K562 (cell line): ENCODE results near the gene CPT1C. TPM values are rescaled to one million over a fixed set of nuclear protein-coding genes. Genes with fewer than 3 reads are reported as not detected.

Source experiments
- ATF3 ChIP-seq, 2 experiments: fragments of 450-650 bp in 1 of 2; sonication (generic) in 1 of 2; formaldehyde crosslinking in 1 of 2; IDR thresholded peaks in 1 of 2; conservative IDR thresholded peaks in 1 of 2; 2 replicates each; pipeline versions ENCODE4 v1.6.1 to v1.8.1; 2016 to 2023; ENCODE audit warnings: mild to moderate bottlenecking in 2 of 2, moderate library complexity in 2 of 2, inconsistent platforms in 1 of 2, missing genetic modification reagents in 1 of 2
- BRD4 ChIP-seq: fragments of 200-600 bp; sonication (generic); IDR thresholded peaks from 2 replicates; pipeline ENCODE4 v1.6.1; 2017; ENCODE audit warnings: inconsistent platforms
- HMGN3 ChIP-seq: IDR thresholded peaks from 2 replicates; pipeline ENCODE4 v1.6.1; 2011; ENCODE audit warnings: borderline replicate concordance, low read depth, mild to moderate bottlenecking, mixed read lengths, low read length; ENCODE audit not compliant: insufficient read length; ENCODE audit errors: extremely low read depth
- HNRNPL ChIP-seq: fragments of 200-400 bp; formaldehyde crosslinking; IDR thresholded peaks from 2 replicates; pipeline ENCODE4 v1.6.1; 2017; ENCODE audit warnings: low read depth, mild to moderate bottlenecking, low read length
- HSF4 ChIP-seq: fragments of 250-450 bp; sonication (Bioruptor Pico); IDR thresholded peaks from 2 replicates; pipeline ENCODE4 v2.1.2; 2022; ENCODE audit warnings: mild to moderate bottlenecking, moderate library complexity, borderline replicate concordance
- JUN ChIP-seq, 2 experiments: sonication (generic) in 1 of 2; formaldehyde crosslinking in 1 of 2; IDR thresholded peaks; 2 replicates each; pipeline versions ENCODE4 v1.6.1 to v1.8.0; 2012 to 2022; ENCODE audit warnings: borderline replicate concordance in 2 of 2, mild to moderate bottlenecking in 2 of 2, improper control_type of control experiment in 1 of 2, low read depth in 1 of 2, low read length in 1 of 2, missing genetic modification reagents in 1 of 2
- LEF1 ChIP-seq: fragments of 450-650 bp; IDR thresholded peaks from 2 replicates; pipeline ENCODE4 v1.6.1; 2016; ENCODE audit warnings: mild to moderate bottlenecking
- MNT ChIP-seq, 2 experiments: fragments of 450-650 bp; conservative IDR thresholded peaks; 2 replicates each; pipeline ENCODE4 v1.6.1; 2017; ENCODE audit warnings: mild to moderate bottlenecking in 2 of 2, moderate library complexity in 2 of 2
- NR3C1 ChIP-seq: sonication (generic); formaldehyde crosslinking; IDR thresholded peaks from 2 replicates; pipeline ENCODE4 v1.8.1; 2022; ENCODE audit warnings: missing genetic modification reagents
- RAD51 ChIP-seq: fragments of 450-650 bp; IDR thresholded peaks from 2 replicates; pipeline ENCODE4 v1.7.1; 2016; ENCODE audit warnings: low read depth, mild to moderate bottlenecking, borderline replicate concordance
- SIN3B ChIP-seq: fragments of 450-650 bp; IDR thresholded peaks from 2 replicates; pipeline ENCODE4 v1.6.1; 2017; ENCODE audit warnings: low read depth, mild to moderate bottlenecking, moderate library complexity
- SMARCE1 ChIP-seq: fragments of 450-650 bp; IDR thresholded peaks from 2 replicates; pipeline ENCODE4 v1.7.1; 2016; ENCODE audit warnings: mild to moderate bottlenecking
- TCF7L2 ChIP-seq: fragments of 150-350 bp; IDR thresholded peaks from 2 replicates; pipeline ENCODE4 v1.6.1; 2016; ENCODE audit warnings: low read depth, mild to moderate bottlenecking, low read length, moderate library complexity
- ZNF143 ChIP-seq: sonication (generic); formaldehyde crosslinking; IDR thresholded peaks from 2 replicates; pipeline ENCODE4 v1.9.0; 2022; ENCODE audit warnings: mild to moderate bottlenecking, missing genetic modification reagents
- polyA plus RNA-seq, 8 experiments: library from polyadenylated mRNA; depleted of rRNA in 4 of 8; stranded (reverse) in 5 of 8; unstranded in 3 of 8; fragments of >200 nt; fragmentation: Nextera tagmentation in 2 of 8; fragmentation: Illumina TruSeq in 1 of 8; extraction: Ambion mirVana in 2 of 8; extraction: Trizol in 1 of 8; gene quantifications; 2 replicates each; pipeline versions ENCODE4 v1.2.1 to v1.2.3, GENCODE V29; 2011 to 2014; ENCODE audit warnings: inconsistent platforms in 1 of 8, missing spikeins in 1 of 8
- total RNA-seq, 7 experiments: library from RNA; depleted of rRNA in 6 of 7; stranded (reverse); fragments of >200 nt in 6 of 7; fragmentation: Illumina TruSeq in 2 of 7; extraction: Trizol in 2 of 7; gene quantifications; 2 replicates each; pipeline versions ENCODE4 v1.2.1 to v1.2.3, GENCODE V29; 2011 to 2021; ENCODE audit warnings: low replicate concordance in 1 of 7
- TF ChIP-seq, protein P1 (sequence below): fragments of 450-650 bp; IDR thresholded peaks from 2 replicates; pipeline ENCODE4 v1.6.1; 2016; ENCODE audit warnings: low read depth

Gene CPT1C
- total and polyA plus RNA-seq, 9 of the 15 experiments (the other 6 are each of a cell fraction or from before 2014, with no cell fraction given), result 1.9 to 12.3 (median 3.0) TPM

GRCh38 chr19:49761625-49762311, 70.9 kb downstream of the CPT1C start (continued):
- TF ChIP-seq JUN (IDR thresholded peaks at IDR 0.05; ENCODE audit: borderline replicate concordance, low read depth, low read length), result peak; percentile 46; the same call in 1 of the 2 replicates
- no peak for TF ChIP-seq JUN (CRISPR knock-in tag; IDR thresholded peaks at IDR 0.05; ENCODE audit: borderline replicate concordance)
- TF ChIP-seq TCF7L2, result no peak
- TF ChIP-seq ZNF143 (CRISPR knock-in tag), result peak; percentile 43; the same call in 1 of the 2 replicates
- peak in 1 of 2 experiments; percentile 50; a peak in 3 of 4 replicates for TF ChIP-seq MNT (conservative IDR thresholded peaks at IDR 0.05)
- TF ChIP-seq, protein P1, sequence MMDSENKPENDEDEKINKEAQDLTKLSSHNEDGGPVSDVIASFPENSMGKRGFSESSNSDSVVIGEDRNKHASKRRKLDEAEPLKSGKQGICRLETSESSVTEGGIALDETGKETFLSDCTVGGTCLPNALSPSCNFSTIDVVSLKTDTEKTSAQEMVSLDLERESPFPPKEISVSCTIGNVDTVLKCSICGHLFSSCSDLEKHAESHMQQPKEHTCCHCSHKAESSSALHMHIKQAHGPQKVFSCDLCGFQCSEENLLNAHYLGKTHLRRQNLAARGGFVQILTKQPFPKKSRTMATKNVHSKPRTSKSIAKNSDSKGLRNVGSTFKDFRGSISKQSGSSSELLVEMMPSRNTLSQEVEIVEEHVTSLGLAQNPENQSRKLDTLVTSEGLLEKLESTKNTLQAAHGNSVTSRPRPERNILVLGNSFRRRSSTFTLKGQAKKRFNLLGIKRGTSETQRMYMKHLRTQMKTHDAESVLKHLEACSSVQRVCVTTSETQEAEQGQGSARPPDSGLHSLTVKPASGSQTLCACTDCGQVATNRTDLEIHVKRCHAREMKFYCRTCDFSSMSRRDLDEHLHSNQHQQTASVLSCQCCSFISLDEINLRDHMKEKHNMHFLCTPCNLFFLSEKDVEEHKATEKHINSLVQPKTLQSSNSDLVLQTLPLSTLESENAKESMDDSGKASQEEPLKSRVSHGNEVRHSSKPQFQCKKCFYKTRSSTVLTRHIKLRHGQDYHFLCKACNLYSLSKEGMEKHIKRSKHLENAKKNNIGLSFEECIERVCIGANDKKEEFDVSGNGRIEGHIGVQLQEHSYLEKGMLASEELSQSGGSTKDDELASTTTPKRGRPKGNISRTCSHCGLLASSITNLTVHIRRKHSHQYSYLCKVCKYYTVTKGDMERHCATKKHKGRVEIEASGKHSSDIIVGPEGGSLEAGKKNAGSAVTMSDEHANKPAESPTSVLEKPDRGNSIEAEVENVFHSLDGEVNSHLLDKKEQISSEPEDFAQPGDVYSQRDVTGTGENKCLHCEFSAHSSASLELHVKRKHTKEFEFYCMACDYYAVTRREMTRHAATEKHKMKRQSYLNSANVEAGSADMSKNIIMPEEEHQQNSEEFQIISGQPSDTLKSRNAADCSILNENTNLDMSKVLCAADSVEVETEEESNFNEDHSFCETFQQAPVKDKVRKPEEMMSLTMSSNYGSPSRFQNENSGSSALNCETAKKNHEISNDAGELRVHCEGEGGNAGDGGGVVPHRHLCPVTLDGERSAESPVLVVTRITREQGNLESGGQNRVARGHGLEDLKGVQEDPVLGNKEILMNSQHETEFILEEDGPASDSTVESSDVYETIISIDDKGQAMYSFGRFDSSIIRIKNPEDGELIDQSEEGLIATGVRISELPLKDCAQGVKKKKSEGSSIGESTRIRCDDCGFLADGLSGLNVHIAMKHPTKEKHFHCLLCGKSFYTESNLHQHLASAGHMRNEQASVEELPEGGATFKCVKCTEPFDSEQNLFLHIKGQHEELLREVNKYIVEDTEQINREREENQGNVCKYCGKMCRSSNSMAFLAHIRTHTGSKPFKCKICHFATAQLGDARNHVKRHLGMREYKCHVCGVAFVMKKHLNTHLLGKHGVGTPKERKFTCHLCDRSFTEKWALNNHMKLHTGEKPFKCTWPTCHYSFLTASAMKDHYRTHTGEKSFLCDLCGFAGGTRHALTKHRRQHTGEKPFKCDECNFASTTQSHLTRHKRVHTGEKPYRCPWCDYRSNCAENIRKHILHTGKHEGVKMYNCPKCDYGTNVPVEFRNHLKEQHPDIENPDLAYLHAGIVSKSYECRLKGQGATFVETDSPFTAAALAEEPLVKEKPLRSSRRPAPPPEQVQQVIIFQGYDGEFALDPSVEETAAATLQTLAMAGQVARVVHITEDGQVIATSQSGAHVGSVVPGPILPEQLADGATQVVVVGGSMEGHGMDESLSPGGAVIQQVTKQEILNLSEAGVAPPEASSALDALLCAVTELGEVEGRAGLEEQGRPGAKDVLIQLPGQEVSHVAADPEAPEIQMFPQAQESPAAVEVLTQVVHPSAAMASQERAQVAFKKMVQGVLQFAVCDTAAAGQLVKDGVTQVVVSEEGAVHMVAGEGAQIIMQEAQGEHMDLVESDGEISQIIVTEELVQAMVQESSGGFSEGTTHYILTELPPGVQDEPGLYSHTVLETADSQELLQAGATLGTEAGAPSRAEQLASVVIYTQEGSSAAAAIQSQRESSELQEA, result no peak
- no peak for TF ChIP-seq HNRNPL
- no peak for TF ChIP-seq RAD51
- peak; percentile 70 for TF ChIP-seq SMARCE1
- no peak for TF ChIP-seq LEF1
- TF ChIP-seq NR3C1 (CRISPR knock-in tag), result no peak
- no peak for TF ChIP-seq HSF4 (CRISPR knock-in tag)
- peak; percentile 74; the same call in 1 of the 2 replicates for TF ChIP-seq BRD4
- no peak for TF ChIP-seq SIN3B
- TF ChIP-seq HMGN3, result peak; percentile 42
- peak; percentile 53; the same call in 1 of the 2 replicates for TF ChIP-seq ATF3 (IDR thresholded peaks at IDR 0.05)
- TF ChIP-seq ATF3 (CRISPR knock-in tag; conservative IDR thresholded peaks at IDR 0.05), result no peak
